ENCODE data around the gene CRACR2B. TPM values are rescaled to one million over a fixed set of nuclear protein-coding genes. Genes with fewer than 3 reads are reported as not detected.

The CRACR2B gene
- total and polyA plus RNA-seq, 10 of the 15 experiments (the other 5 are each of a cell fraction or from before 2014, with no cell fraction given), result 0.10 to 33.7 (median 12.7) TPM

GRCh38 chr11:823441-824291 lies 4.1 kb upstream of the CRACR2B start:
- intact Hi-C loops (cut with micrococcal nuclease; ENCODE audit: unreplicated experiment) (no loop called here), in situ Hi-C loops (cut with MboI) (loop anchor here (25.0 kb wide), 1 partner anchor 1564 kb away; the partner anchor contains the start of gene CD81)
- TF ChIP-seq GABPA (IDR thresholded peaks at IDR 0.05; ENCODE audit: low read depth) (no peak), CBFB (IDR thresholded peaks at IDR 0.05; ENCODE audit: low read depth) (no peak), PAX8 (IDR thresholded peaks at IDR 0.05) (no peak), BHLHE40 (IDR thresholded peaks at IDR 0.05; ENCODE audit: borderline replicate concordance in 1 of 2, low read depth in 2 of 2, low read length in 1 of 2) (no peak), SREBF1 (IDR thresholded peaks at IDR 0.05; ENCODE audit: low read length) (no peak), WRNIP1 (IDR thresholded peaks at IDR 0.05; ENCODE audit: borderline replicate concordance, low read depth, low read length) (no peak), RELA (IDR thresholded peaks at IDR 0.05; ENCODE audit: borderline replicate concordance, partially characterized antibody) (no peak), STAT1 (conservative IDR thresholded peaks at IDR 0.05) (no peak)
- TF ChIP-seq, protein P1, sequence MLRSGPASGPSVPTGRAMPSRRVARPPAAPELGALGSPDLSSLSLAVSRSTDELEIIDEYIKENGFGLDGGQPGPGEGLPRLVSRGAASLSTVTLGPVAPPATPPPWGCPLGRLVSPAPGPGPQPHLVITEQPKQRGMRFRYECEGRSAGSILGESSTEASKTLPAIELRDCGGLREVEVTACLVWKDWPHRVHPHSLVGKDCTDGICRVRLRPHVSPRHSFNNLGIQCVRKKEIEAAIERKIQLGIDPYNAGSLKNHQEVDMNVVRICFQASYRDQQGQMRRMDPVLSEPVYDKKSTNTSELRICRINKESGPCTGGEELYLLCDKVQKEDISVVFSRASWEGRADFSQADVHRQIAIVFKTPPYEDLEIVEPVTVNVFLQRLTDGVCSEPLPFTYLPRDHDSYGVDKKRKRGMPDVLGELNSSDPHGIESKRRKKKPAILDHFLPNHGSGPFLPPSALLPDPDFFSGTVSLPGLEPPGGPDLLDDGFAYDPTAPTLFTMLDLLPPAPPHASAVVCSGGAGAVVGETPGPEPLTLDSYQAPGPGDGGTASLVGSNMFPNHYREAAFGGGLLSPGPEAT (IDR thresholded peaks at IDR 0.05; ENCODE audit: low read depth), result no peak
- TF ChIP-seq, protein P2, sequence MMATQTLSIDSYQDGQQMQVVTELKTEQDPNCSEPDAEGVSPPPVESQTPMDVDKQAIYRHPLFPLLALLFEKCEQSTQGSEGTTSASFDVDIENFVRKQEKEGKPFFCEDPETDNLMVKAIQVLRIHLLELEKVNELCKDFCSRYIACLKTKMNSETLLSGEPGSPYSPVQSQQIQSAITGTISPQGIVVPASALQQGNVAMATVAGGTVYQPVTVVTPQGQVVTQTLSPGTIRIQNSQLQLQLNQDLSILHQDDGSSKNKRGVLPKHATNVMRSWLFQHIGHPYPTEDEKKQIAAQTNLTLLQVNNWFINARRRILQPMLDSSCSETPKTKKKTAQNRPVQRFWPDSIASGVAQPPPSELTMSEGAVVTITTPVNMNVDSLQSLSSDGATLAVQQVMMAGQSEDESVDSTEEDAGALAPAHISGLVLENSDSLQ (IDR thresholded peaks at IDR 0.05), result no peak
- Histone ChIP-seq H3K36me3 (ENCODE audit: control insufficient read depth in 2 of 2, insufficient read depth in 2 of 2, low read length in 1 of 2) (no peaks in the 10 kb centered on the region; a peak in 2 of 4 replicates), H3K27me3 (replicated peaks in 1 of 2; ENCODE audit: control insufficient read depth in 2 of 2, insufficient read depth in 2 of 2, low read length in 1 of 2) (no peaks in the 10 kb centered on the region), H3K4me2 (ENCODE audit: control insufficient read depth, insufficient read depth) (no peak overlapping the region), H4K20me1 (ENCODE audit: control insufficient read depth, insufficient read depth) (no peaks in the 10 kb centered on the region; the same call in 1 of the 2 replicates), H3K4me1 (ENCODE audit: control insufficient read depth, insufficient read depth, low read length) (peaks cover 13% of the 10 kb centered on the region), H3K9ac (ENCODE audit: control insufficient read depth, insufficient read depth, low read length) (no peak overlapping the region), H3K79me2 (ENCODE audit: control insufficient read depth, insufficient read depth, low read length) (peaks cover 5% of the 10 kb centered on the region), H3K27ac (ENCODE audit: control insufficient read depth, insufficient read depth) (no peak overlapping the region), H3K9me3 (replicated peaks; ENCODE audit: control insufficient read depth, insufficient read depth, low read length) (no peaks in the 10 kb centered on the region), H2AFZ (ENCODE audit: control insufficient read depth, low read depth, low read length) (no peak overlapping the region), H3K4me3 (no peak overlapping the region)
- SMC1A ChIA-PET (ENCODE audit: uncharacterized antibody, unreplicated experiment), result no interaction called here
- CTCF ChIA-PET, result no interaction called here
- 90% methylated on average over 31 of the region's 53 CpGs for WGBS (ENCODE audit: insufficient coverage, insufficient replicate concordance, low lambda C conversion rate, missing lambda C conversion rate)
- POLR2A ChIA-PET, result no interaction called here
- no TSS peak for BruUV-seq (replicated peaks)
- FAIRE-seq, result no peak
- ATAC-seq, result no peak
- no peak for DNase-seq (ENCODE audit: low read depth, low spot score)
- RAD21 ChIA-PET (ENCODE audit: unreplicated experiment), result no interaction called here
